Thyroid gland (tissue), 4 donors: ENCODE results near the gene RPRM. TPM values are rescaled to one million over a fixed set of nuclear protein-coding genes. Genes with fewer than 3 reads are reported as not detected.

Source experiments
- DNase-seq, 2 donors: peaks; one replicate each; pipeline ENCODE4 v3.0.0-alpha.2; 2019
- H3K27ac ChIP-seq, 3 donors: fragments of 200-600 bp; sonication (generic); 1 replicate in 2 of 3; 2 replicates in 1 of 3; pipeline ENCODE4 v1.5.1; 2016 to 2019; ENCODE audit warnings: mild to moderate bottlenecking in 1 of 3, moderate library complexity in 1 of 3
- H3K27me3 ChIP-seq: fragments of 200-600 bp; sonication (generic); one replicate; pipeline ENCODE4 v1.5.1; 2019
- H3K36me3 ChIP-seq, 2 donors: fragments of 200-600 bp; sonication (generic); one replicate each; pipeline ENCODE4 v1.5.1; 2016 to 2019
- H3K4me1 ChIP-seq, 2 donors: fragments of 200-600 bp; sonication (generic); one replicate each; pipeline ENCODE4 v1.5.1; 2017 to 2019
- H3K4me3 ChIP-seq, 3 donors: fragments of 200-600 bp; sonication (generic); replicated peaks in 1 of 3; 1 replicate in 2 of 3; 2 replicates in 1 of 3; pipeline ENCODE4 v1.5.1; 2016; ENCODE audit warnings: mild to moderate bottlenecking in 1 of 3
- H3K9me3 ChIP-seq: fragments of 200-600 bp; sonication (generic); one replicate; pipeline ENCODE4 v1.5.1; 2017
- POLR2A ChIP-seq, 2 donors: fragments of 450-650 bp; IDR thresholded peaks; one replicate each; pipeline ENCODE4 v1.6.1; 2017; ENCODE audit warnings: antibody characterized with exemption in 2 of 2, mild to moderate bottlenecking in 2 of 2, moderate library complexity in 1 of 2
- WGBS, 2 donors: methylation state at CpG; one replicate each; pipeline ENCODE4 v1.1.5; 2017; 5-methylcytosine and 5-hydroxymethylcytosine counted together
- intact Hi-C: fragments of 100-400 bp; cut with DNase I; formaldehyde crosslinking; loops from one replicate; pipeline ENCODE4 v1.15.1; 2023
- total RNA-seq, 4 donors: library from RNA; depleted of rRNA; stranded (reverse); fragments of >200 nt; gene quantifications; one replicate each; pipeline ENCODE4 v1.2.3, GENCODE V29; 2016
- TF ChIP-seq, protein P1 (sequence below), 6 experiments: fragments of 200-600 bp in 3 of 6; fragments of 450-650 bp in 3 of 6; sonication (generic) in 3 of 6; IDR thresholded peaks; one replicate each; pipeline ENCODE4 v1.5.1; 2016 to 2019; ENCODE audit warnings: antibody characterized with exemption in 6 of 6, mild to moderate bottlenecking in 2 of 6, inconsistent platforms in 1 of 6, moderate library complexity in 1 of 6

Gene RPRM
- total RNA-seq, 4 donors from 2014 or later, result 1.0 to 2.4 (median 1.1) TPM; not detected in 1

DNA sequence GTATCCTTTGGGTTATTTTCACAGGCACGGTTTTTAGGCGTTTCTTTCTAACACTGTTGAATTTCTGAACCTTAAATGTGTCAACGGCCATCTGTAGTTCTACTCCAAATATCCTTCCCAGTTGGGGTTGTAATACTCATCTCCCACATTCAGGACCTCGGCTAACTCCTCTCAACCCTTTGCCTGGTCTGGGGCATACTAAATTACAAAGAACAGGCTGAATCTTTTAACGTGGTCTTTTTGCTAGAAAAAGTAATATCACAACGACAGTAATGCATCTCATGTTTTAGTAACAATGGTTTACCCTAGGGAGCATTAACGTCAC is 2.1 kb downstream of the RPRM start:
- Histone ChIP-seq H3K9me3 (no peaks in the 10 kb centered on the region), H3K4me1 (peaks cover 7 to 28% of the 10 kb centered on the region in 2 donors), H3K27me3 (no peaks in the 10 kb centered on the region), H3K27ac (no peak overlapping the region), H3K36me3 (no peaks in the 10 kb centered on the region), H3K4me3 (no peak overlapping the region)
- TF ChIP-seq POLR2A (IDR thresholded peaks at IDR 0.05), result no peak
- TF ChIP-seq, protein P1, sequence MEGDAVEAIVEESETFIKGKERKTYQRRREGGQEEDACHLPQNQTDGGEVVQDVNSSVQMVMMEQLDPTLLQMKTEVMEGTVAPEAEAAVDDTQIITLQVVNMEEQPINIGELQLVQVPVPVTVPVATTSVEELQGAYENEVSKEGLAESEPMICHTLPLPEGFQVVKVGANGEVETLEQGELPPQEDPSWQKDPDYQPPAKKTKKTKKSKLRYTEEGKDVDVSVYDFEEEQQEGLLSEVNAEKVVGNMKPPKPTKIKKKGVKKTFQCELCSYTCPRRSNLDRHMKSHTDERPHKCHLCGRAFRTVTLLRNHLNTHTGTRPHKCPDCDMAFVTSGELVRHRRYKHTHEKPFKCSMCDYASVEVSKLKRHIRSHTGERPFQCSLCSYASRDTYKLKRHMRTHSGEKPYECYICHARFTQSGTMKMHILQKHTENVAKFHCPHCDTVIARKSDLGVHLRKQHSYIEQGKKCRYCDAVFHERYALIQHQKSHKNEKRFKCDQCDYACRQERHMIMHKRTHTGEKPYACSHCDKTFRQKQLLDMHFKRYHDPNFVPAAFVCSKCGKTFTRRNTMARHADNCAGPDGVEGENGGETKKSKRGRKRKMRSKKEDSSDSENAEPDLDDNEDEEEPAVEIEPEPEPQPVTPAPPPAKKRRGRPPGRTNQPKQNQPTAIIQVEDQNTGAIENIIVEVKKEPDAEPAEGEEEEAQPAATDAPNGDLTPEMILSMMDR (IDR thresholded peaks at IDR 0.05), result no peak
- DNase-seq, result no peak
- WGBS, 2 donors, result 10 to 16% methylated on average over 7 of the region's 7 CpGs
- intact Hi-C loops, result no loop called here

DNA sequence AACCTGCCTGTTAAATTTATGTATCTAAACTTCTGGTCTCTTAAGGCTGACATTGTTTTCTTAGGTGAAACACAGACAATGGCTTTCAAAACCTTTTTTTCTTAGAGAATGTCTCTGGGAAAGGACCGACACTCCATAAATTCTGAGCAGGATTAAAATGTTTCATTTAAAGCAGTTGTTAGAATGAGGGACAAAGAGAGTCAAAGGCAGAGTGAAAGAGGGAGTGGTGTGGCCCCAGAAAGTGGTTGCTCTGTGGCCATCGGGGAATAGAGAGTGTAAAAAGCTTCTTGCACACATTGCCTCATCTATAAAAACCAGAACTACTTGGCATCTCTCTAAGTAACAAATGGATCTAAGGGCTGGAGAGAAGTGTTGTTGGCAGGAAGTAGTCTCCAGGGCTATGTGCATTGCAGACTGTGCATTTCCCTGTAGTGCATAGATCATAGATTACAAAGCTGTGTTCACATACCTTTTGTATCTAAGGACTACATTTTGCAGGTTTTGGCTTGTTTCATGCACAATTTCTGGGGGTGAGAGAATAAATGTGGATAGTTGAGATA is 3.6 kb downstream of the RPRM start:
- no peak overlapping the region for H3K27ac ChIP-seq
- intact Hi-C loops, result no loop called here
- 74% methylated on average over 2 of the region's 2 CpGs for WGBS, 2 donors
- no peak overlapping the region for H3K4me3 ChIP-seq
- H3K9me3 ChIP-seq, result no peaks in the 10 kb centered on the region
- peaks cover 7 to 28% of the 10 kb centered on the region in 2 donors for H3K4me1 ChIP-seq
- no peak for DNase-seq
- no peaks in the 10 kb centered on the region for H3K27me3 ChIP-seq
- H3K36me3 ChIP-seq, result no peaks in the 10 kb centered on the region
- TF ChIP-seq, protein P1 (IDR thresholded peaks at IDR 0.05), result no peak
- TF ChIP-seq POLR2A (IDR thresholded peaks at IDR 0.05), result no peak

DNA sequence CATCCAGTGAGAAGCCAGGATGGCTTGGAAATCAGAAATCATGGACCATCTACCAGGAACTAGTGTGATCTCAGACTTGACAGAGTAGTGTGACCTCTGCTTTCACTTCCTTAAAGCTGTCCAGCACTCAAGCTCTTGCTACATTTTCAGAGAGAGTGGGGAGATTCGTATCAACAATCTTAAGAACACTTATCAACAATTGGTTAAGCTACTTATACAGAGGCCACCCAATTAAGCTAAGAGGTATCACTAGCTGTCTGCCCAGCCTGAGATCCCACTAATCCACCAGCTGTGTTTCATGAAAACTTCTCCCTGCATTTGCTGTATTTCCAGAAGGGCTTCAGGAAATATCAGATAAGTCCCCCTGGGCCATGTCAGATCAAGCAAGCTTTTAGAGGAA is 4.2 kb downstream of the RPRM start:
- H3K27me3 ChIP-seq, result no peaks in the 10 kb centered on the region
- no peak overlapping the region for H3K4me3 ChIP-seq
- H3K27ac ChIP-seq, result no peak overlapping the region
- TF ChIP-seq, protein P1 (IDR thresholded peaks at IDR 0.05), result no peak
- no peak for TF ChIP-seq POLR2A (IDR thresholded peaks at IDR 0.05)
- WGBS, 2 donors, result 40 to 43% methylated on average over 1 of the region's 1 CpG
- no peaks in the 10 kb centered on the region for H3K9me3 ChIP-seq
- H3K4me1 ChIP-seq, result peaks cover 7 to 28% of the 10 kb centered on the region in 2 donors
- no peaks in the 10 kb centered on the region for H3K36me3 ChIP-seq
- no peak for DNase-seq
- intact Hi-C loops, result no loop called here

DNA sequence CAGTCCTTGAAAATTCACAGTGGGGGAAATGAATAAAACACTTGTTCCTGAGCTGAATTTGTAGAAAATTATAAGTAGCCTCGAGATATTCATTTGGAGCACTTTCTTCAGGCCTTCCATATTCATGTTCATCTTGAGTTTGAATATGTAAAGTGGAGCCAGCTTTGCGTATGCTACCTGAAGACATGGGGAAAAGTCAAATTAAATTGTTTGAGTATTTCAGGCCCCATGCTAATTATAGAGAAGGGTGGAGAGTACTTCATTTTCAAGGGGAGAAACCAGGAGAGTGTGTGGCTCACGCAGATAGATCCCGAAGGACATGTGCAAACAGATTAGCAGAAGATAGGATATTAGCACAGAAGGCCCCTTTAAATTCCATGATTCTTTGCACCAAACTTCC is 7.7 kb downstream of the RPRM start:
- Histone ChIP-seq H3K27me3 (no peaks in the 10 kb centered on the region), H3K36me3 (no peaks in the 10 kb centered on the region), H3K4me1 (no peaks in the 10 kb centered on the region), H3K4me3 (no peak overlapping the region), H3K27ac (no peak overlapping the region), H3K9me3 (no peaks in the 10 kb centered on the region)
- no peak for TF ChIP-seq POLR2A (IDR thresholded peaks at IDR 0.05)
- TF ChIP-seq, protein P1 (IDR thresholded peaks at IDR 0.05), result no peak
- WGBS, 2 donors, result 86 to 90% methylated on average over 4 of the region's 4 CpGs
- intact Hi-C loops, result no loop called here
- no peak for DNase-seq

DNA sequence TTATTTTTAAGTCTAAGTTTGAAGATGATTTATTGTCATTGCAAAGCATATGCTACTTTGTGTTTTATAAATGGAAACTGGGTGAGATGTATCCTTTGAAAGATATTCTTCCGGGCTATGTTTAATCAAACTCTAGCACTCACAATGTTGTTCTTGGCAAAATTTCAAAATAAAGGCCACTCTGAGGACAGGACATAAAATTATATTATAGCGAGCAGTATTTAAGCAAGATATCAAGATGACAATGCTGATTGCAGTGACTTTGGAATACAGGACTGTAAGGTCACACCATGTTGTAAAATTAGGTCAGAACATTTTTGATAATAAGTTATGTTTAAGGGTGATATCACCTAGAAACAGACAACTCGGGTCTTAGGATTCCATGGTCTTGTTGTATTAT is 14.2 kb downstream of the RPRM start:
- Histone ChIP-seq H3K4me1 (no peaks in the 10 kb centered on the region), H3K27ac (no peak overlapping the region), H3K4me3 (no peak overlapping the region), H3K9me3 (no peaks in the 10 kb centered on the region), H3K27me3 (no peaks in the 10 kb centered on the region), H3K36me3 (no peaks in the 10 kb centered on the region)
- TF ChIP-seq, protein P1 (IDR thresholded peaks at IDR 0.05), result no peak
- TF ChIP-seq POLR2A (IDR thresholded peaks at IDR 0.05), result no peak
- intact Hi-C loops, result no loop called here
- no peak for DNase-seq
- 51 to 68% methylated on average over 3 of the region's 3 CpGs for WGBS, 2 donors
